HG03457 (cell line): ENCODE results near the gene SRC.

Experiments
- ATAC-seq: cut with Tn5 transposase; IDR thresholded peaks from one replicate; pipeline ENCODE4 v1.9.1; 2021; ENCODE audit warnings: moderate number of reproducible peaks; ENCODE audit not compliant: unreplicated experiment

The SRC gene

GRCh38 chr20:37407573-37408002 lies 61.6 kb downstream of the SRC start:
- no peak for ATAC-seq

GRCh38 chr20:37408302-37409193 lies 62.6 kb downstream of the SRC start:
- ATAC-seq = no peak

- ATAC-seq = no peak
Observed at GRCh38 chr20:37411408-37412219, 65.7 kb downstream of the SRC start.

GRCh38 chr20:37413023-37413334 lies 67.0 kb downstream of the SRC start:
- no peak for ATAC-seq

GRCh38 chr20:37413379-37413778 lies 67.4 kb downstream of the SRC start:
- ATAC-seq = no peak

GRCh38 chr20:37414224-37415035 lies 68.5 kb downstream of the SRC start:
- no peak for ATAC-seq

- ATAC-seq = no peak
Observed at GRCh38 chr20:37415118-37416085, 69.5 kb downstream of the SRC start.

GRCh38 chr20:37416100-37416847 lies 70.3 kb downstream of the SRC start:
- no peak for ATAC-seq

- ATAC-seq = no peak
Observed at GRCh38 chr20:37416848-37417616, 71.1 kb downstream of the SRC start.

GRCh38 chr20:37417617-37418467 lies 71.9 kb downstream of the SRC start:
- no peak for ATAC-seq

- no peak for ATAC-seq
Observed at GRCh38 chr20:37418591-37419109, 72.7 kb downstream of the SRC start.

GRCh38 chr20:37419307-37419706 lies 73.4 kb downstream of the SRC start:
- no peak for ATAC-seq

GRCh38 chr20:37419774-37420542 lies 74.0 kb downstream of the SRC start:
- ATAC-seq = no peak

GRCh38 chr20:37420610-37421009 lies 74.7 kb downstream of the SRC start:
- ATAC-seq = no peak

GRCh38 chr20:37421060-37421905 lies 75.3 kb downstream of the SRC start:
- ATAC-seq = no peak

GRCh38 chr20:37421988-37422387 lies 76.0 kb downstream of the SRC start:
- ATAC-seq = no peak
